ENCODE measurements around the gene PCNP.
A peak's percentile ranks its signal among the peaks of the same experiment; 100 is the strongest.

PCNP gene

DNA sequence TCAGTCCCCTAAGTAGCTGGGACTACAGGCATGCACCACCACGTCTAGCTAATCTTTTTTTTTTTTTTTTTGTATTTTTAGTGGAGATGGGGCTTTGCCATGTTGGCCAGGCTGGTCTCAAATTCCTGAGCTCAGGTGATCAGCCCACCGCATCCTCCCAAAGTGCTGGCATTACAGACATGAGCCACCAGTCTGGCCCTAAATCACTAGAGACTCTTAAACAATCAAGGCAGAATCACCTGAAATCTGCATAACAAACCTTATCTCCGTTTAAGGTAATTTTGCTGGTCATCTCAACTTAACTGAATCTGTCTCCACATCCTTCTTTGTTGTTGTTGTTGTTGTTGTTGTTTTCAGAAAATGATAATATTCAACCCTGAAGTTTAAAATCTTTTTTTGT is 17.9 kb upstream of the PCNP start:
- no peaks in the 10 kb centered on the region for H3K36me3 ChIP-seq (ENCODE audit: insufficient read depth, low read length)
- H3K4me3 ChIP-seq, result no peak overlapping the region
- TF ChIP-seq FOXP2 (optimal IDR thresholded peaks at IDR 0.05; ENCODE audit: control extremely low read depth, extremely low read length, insufficient read depth) (no peak), EZH2 (IDR thresholded peaks at IDR 0.05) (no peak), POLR2AphosphoS5 (IDR thresholded peaks at IDR 0.05; ENCODE audit: borderline replicate concordance, low read depth, low read length) (no peak)
- no peak overlapping the region for H3K27ac ChIP-seq
- H3K9me3 ChIP-seq (ENCODE audit: low read depth, low read length), result no peaks in the 10 kb centered on the region
- H3K9ac ChIP-seq (ENCODE audit: insufficient read length), result no peak overlapping the region
- no peak for DNase-seq (ENCODE audit: low read depth, low spot score)

DNA sequence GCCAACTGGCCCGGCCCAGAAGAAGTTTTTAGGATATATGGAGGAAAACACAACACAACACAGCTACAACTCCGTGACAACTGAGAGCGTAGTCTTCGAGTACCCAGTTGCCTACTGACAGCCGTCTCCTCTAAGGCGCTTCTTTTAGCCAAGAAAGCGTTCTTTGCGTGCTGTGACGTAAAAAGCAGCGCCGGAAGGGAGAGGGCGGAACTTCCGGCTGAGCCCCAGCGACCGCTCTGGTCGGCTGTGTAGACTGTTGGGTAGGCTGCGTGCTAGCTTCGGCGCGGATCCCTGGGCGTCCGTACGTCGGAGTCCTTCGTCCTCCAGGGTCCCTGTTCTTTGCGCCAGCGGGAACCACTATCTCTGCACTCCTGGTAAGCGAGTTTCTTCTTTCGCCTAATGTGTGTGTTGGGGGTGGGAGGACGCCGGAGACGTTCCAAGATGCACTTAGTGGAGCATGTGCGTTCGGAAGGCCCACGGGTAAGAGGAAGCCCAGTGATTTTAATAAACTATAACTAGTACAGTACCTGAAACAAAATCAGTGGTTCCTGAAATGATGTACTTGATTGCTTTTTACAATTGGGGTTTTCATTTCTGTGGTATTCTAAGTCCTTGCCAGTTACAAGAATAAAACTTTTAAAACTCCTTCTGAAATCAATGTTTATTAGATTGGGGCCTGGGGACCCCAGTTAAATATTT is 12.2 kb upstream of the PCNP start, which contains the start of gene TRMT10C:
Gene TRMT10C (plus strand): TSS at position 239 of the 699 bp plus-strand sequence. CDS start 2,914 bp downstream, outside the sequence.
- Histone ChIP-seq H3K36me3 (ENCODE audit: insufficient read depth, low read length) (peaks cover 37% of the 10 kb centered on the region), H3K9ac (ENCODE audit: insufficient read length) (peak within 1 kb of the TSS; percentile 94), H3K27ac (peak within 1 kb of the TSS; percentile 90), H3K4me3 (peak within 1 kb of the TSS; percentile 94), H3K9me3 (ENCODE audit: low read depth, low read length) (no peaks in the 10 kb centered on the region)
- DNase-seq (ENCODE audit: low read depth, low spot score), result peak; percentile 77
- TF ChIP-seq EZH2 (IDR thresholded peaks at IDR 0.05) (no peak), FOXP2 (optimal IDR thresholded peaks at IDR 0.05; ENCODE audit: control extremely low read depth, extremely low read length, insufficient read depth) (no peak), POLR2AphosphoS5 (IDR thresholded peaks at IDR 0.05; ENCODE audit: borderline replicate concordance, low read depth, low read length) (peak; percentile 97)

DNA sequence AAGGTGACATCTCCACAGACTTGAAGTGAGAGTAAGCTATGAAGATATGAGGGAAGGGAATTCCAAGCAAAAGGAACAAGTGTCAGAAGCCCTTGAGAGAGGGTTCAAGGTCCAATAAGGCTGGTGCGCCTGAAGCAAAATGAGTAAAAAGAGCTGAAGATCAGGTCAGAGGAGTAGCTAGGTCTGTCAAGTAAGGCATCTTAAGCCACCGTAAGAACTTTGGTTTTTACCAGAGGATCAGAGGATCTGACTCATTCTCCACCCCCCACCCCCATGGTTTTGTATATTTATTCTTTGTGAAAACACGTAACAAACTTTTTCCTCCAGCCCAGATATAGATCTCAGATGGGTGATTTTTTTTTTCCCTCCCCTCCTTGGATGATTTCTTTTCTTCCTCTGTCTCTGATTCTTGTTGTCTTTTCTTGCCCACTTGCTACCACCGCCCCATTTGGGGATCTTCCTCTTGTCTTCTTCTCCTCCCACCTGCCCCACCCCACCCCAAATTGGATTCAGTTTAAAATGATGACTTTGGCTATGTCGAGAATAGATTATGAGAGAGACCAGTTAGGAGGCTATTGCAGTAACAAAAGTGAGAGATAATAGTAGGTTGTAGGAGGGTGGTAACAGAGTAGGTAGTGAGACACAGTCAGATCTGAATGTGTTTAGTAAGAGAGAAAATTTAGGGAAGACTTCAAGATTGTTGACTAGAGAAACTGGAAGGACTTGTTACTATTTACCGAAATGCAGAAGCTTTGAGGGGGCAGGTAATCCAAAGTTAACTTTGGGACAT is 6.3 kb upstream of the PCNP start:
- Histone ChIP-seq H3K9me3 (ENCODE audit: low read depth, low read length) (no peaks in the 10 kb centered on the region), H3K27ac (no peak overlapping the region; the same call in 1 of the 2 replicates), H3K36me3 (ENCODE audit: insufficient read depth, low read length) (peaks cover 44% of the 10 kb centered on the region), H3K9ac (ENCODE audit: insufficient read length) (no peak overlapping the region), H3K4me3 (no peak overlapping the region)
- DNase-seq (ENCODE audit: low read depth, low spot score), result no peak
- TF ChIP-seq FOXP2 (optimal IDR thresholded peaks at IDR 0.05; ENCODE audit: control extremely low read depth, extremely low read length, insufficient read depth), result no peak
- no peak for TF ChIP-seq EZH2 (IDR thresholded peaks at IDR 0.05)
- no peak for TF ChIP-seq POLR2AphosphoS5 (IDR thresholded peaks at IDR 0.05; ENCODE audit: borderline replicate concordance, low read depth, low read length)

DNA sequence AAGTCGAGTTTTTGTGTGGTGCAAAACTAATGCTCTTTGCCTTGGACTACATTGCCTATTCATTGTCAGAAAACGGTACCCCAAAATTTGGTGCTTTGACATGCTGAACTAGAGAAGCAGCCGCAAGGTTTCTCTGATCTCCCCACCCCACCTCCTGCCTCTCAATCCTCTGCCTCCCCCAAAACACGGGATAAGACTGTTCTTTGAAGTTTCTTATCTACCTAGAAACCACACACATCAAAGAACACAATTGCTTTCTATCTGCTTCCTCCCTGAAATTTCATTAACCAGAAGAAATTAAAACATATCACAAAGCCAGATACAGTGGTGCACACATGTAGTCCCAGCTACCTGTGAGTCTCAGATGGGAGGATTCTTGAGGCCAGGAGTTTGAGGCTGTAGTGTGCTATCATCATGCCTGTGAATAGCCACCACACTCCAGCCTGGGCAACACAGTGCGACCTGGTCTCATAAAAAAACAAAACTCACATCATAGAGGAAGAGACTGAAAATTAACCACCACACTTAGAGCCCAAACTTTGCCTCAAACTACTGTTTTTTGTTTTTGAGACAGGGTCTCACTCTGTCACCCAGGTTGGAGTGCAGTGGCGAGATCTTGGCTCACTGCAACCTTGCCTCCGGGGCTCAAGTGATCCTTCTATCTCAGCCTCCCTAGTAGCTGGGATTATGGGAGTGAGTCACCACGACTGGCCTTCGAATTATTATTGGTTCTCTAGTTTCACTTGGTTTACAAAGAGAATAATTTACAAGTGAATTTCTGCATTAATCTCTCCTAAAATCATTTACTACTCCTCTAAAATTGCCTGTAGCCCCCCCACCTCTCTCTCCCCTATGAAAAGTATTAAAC is 2.7 kb upstream of the PCNP start:
- Histone ChIP-seq H3K4me3 (no peak overlapping the region), H3K9me3 (ENCODE audit: low read depth, low read length) (no peaks in the 10 kb centered on the region), H3K36me3 (ENCODE audit: insufficient read depth, low read length) (peaks cover 11% of the 10 kb centered on the region), H3K27ac (no peak overlapping the region), H3K9ac (ENCODE audit: insufficient read length) (no peak overlapping the region)
- TF ChIP-seq EZH2 (IDR thresholded peaks at IDR 0.05) (no peak), POLR2AphosphoS5 (IDR thresholded peaks at IDR 0.05; ENCODE audit: borderline replicate concordance, low read depth, low read length) (no peak), FOXP2 (optimal IDR thresholded peaks at IDR 0.05; ENCODE audit: control extremely low read depth, extremely low read length, insufficient read depth) (no peak)
- DNase-seq (ENCODE audit: low read depth, low spot score), result no peak

DNA sequence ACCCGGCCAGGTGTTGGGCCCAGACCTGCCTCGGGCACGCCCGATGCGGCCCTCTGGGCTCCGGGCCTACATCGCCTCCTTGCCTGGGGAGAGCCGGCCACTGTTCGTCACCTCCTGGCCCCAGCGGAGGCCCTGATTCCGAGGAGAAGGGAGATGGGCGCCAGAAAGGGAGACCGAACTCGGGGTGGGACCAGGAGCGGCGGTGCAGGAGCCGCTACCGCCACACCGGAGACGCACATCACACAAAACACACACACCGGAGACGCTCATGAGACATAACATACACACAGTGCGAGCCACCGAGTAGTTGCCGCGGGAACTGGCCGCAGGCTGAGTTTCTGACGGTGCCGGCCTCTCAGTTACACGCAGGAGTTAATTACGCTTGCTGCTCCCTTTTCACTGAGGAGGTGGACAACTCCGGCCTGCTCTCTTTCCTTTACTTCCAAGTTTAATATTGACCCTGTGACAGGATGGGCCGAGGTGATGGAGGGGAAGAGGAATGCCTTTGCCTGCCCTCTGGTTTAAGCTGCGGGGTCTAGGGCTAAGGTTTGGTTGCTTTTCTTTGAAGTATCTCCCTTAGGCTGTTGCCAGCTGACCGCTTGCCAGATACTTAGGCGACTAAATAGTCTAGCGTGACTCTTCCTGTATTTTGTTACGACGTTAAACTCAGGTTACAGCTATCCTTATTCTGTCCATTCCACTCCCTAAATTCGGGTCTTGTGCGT is 570 bp downstream of the PCNP start:
- H3K9me3 ChIP-seq (ENCODE audit: low read depth, low read length), result no peaks in the 10 kb centered on the region
- H3K4me3 ChIP-seq, result peak overlapping the region; percentile 91
- H3K36me3 ChIP-seq (ENCODE audit: insufficient read depth, low read length), result peaks cover 22% of the 10 kb centered on the region
- no peak for TF ChIP-seq FOXP2 (optimal IDR thresholded peaks at IDR 0.05; ENCODE audit: control extremely low read depth, extremely low read length, insufficient read depth)
- TF ChIP-seq EZH2 (IDR thresholded peaks at IDR 0.05), result no peak
- TF ChIP-seq POLR2AphosphoS5 (IDR thresholded peaks at IDR 0.05; ENCODE audit: borderline replicate concordance, low read depth, low read length), result no peak
- peak overlapping the region; percentile 99 for H3K9ac ChIP-seq (ENCODE audit: insufficient read length)
- H3K27ac ChIP-seq, result peak overlapping the region; percentile 88
- DNase-seq (ENCODE audit: low read depth, low spot score), result no peak

DNA sequence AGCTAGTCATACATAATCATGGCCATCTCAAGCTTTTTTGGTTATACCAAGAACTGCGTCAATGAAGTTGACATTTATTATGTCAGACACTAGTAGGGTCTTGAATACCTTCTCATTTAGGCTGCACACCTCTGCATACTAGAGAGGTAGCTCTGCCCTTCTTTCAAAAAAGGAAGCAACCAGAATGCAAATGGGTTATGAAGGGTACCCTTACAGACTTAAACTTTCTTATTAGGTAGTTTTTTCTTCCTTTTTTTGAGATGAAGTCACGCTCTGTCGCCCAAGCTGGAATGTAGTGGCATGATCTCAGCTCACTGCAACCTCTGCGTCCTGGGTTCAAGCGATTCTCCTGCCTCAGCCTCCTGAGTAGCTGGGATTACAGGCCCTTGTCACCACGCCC is 3.3 kb downstream of the PCNP start:
- Histone ChIP-seq H3K4me3 (no peak overlapping the region), H3K9ac (ENCODE audit: insufficient read length) (no peak overlapping the region), H3K9me3 (ENCODE audit: low read depth, low read length) (no peaks in the 10 kb centered on the region), H3K36me3 (ENCODE audit: insufficient read depth, low read length) (peaks cover 41% of the 10 kb centered on the region), H3K27ac (no peak overlapping the region)
- DNase-seq (ENCODE audit: low read depth, low spot score), result no peak
- TF ChIP-seq EZH2 (IDR thresholded peaks at IDR 0.05), result no peak
- no peak for TF ChIP-seq FOXP2 (optimal IDR thresholded peaks at IDR 0.05; ENCODE audit: control extremely low read depth, extremely low read length, insufficient read depth)
- TF ChIP-seq POLR2AphosphoS5 (IDR thresholded peaks at IDR 0.05; ENCODE audit: borderline replicate concordance, low read depth, low read length), result no peak

DNA sequence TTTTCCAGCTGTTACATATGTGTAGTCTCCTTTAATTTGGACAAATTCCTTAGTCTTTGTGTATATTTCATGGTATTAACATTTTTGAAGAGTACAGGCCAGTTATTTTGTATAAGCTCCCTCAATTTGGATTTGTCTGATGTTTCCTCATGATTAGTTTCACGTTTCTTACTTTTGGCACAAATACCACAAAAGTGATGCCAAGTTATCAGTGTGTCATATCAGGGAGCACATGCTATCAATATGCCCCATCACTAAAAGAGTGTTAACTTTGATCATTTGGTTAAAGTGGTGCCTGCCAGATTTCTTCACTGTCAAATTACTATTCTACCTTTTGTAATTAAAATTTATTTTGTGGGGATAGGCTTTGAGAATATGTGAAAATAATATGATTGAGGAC is 14.6 kb downstream of the PCNP start:
- H3K9me3 ChIP-seq (ENCODE audit: low read depth, low read length), result no peaks in the 10 kb centered on the region
- no peak for TF ChIP-seq POLR2AphosphoS5 (IDR thresholded peaks at IDR 0.05; ENCODE audit: borderline replicate concordance, low read depth, low read length)
- TF ChIP-seq FOXP2 (optimal IDR thresholded peaks at IDR 0.05; ENCODE audit: control extremely low read depth, extremely low read length, insufficient read depth), result no peak
- TF ChIP-seq EZH2 (IDR thresholded peaks at IDR 0.05), result no peak
- H3K27ac ChIP-seq, result no peak overlapping the region
- H3K36me3 ChIP-seq (ENCODE audit: insufficient read depth, low read length), result peaks cover 70% of the 10 kb centered on the region
- no peak for DNase-seq (ENCODE audit: low read depth, low spot score)
- no peak overlapping the region for H3K4me3 ChIP-seq
- H3K9ac ChIP-seq (ENCODE audit: insufficient read length), result no peak overlapping the region
